Inflammatory macrophage (primary cell): ENCODE measurements around the gene KRTAP10-1.

Experiments
- DNase-seq, 2 donors: peaks; one replicate each; pipeline ENCODE4 v3.0.0-alpha.2; 2020 to 2022

KRTAP10-1 gene

DNA sequence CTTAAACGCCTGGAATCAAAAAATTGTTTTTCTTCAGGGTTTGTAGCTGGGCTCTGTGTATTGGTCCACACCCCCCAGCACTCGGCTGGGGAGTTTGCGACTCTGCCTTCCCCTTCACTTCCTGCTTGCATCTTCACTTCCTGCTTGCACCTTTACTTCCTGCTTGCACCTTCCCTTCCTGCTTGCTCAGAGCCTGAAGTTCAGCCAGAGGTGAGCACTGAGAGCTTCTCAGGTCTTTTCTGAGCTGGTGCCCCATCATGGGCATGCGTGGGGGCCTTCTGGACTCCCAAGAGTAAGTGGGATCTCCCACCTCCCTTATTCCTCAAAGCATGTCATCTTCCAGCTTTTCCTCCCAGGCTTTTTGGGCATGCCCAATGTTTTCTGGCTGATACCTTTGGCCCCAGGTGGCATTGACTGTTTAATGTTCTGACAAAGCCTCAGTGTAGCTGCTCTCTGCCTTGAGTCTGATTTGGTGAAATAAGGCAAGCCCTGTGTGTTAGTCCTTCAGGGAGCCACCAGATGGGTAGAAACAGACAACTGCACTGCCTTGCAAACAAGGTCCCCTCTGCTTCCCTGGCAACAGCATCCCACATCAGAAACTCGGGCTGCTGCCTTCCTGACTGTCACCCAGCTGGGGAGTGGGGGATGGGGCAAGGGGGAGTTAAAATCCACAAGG is 7.8 kb upstream of the KRTAP10-1 start:
- no peak for DNase-seq

GRCh38 chr21:44544566-44544965 is 4.6 kb upstream of the KRTAP10-1 start:
- DNase-seq, result no peak

GRCh38 chr21:44542716-44543115 is 2.7 kb upstream of the KRTAP10-1 start:
- no peak for DNase-seq

- DNase-seq, result no peak
These were observed 820 bp upstream of the KRTAP10-1 start for GRCh38 chr21:44540741-44541288.

DNA sequence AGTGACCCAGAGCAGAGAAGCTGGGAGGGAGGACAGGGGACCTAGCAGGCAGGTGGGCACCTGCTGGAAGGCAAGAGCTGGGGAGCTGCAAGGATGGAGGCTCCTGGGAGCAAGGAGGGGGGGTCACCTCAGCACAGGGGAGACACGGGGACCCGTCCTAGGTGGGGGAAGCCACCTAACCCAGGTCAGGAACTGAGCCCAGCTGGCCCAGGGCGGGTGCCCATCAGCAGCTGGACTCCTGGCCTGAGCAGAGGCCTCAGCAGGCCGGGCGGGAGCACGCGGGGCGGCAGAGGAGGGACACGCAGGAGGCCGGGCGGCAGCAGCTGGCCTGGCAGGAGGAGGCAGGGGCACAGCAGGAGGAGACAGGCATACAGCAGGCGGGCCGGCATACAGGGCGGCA is 949 bp downstream of the KRTAP10-1 start:
- DNase-seq, result no peak

- no peak for DNase-seq
These were observed 1.8 kb downstream of the KRTAP10-1 start for GRCh38 chr21:44537930-44538911.

DNA sequence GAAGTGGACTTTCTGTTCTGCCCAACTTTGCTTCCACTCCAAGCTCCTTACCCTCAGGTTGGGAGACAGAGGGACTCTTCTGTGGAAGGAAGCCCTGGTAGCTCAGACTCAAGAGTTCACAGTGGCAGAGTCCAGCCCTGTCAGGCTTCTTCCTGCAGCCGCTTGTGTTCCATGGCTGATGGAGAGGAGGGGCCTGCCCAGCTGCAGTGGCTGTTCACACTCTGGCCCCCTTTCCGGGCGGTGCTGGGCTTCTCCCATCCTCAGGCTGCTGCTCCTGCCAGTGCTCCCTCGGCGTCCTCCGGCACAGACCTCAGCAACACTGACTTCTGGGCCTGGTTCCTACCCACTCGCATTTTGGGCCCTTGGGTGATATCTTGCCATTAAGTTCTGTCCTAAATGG is 4.0 kb downstream of the KRTAP10-1 start:
- no peak for DNase-seq

- no peak for DNase-seq
These were observed 5.3 kb downstream of the KRTAP10-1 start for GRCh38 chr21:44534688-44535087.

DNA sequence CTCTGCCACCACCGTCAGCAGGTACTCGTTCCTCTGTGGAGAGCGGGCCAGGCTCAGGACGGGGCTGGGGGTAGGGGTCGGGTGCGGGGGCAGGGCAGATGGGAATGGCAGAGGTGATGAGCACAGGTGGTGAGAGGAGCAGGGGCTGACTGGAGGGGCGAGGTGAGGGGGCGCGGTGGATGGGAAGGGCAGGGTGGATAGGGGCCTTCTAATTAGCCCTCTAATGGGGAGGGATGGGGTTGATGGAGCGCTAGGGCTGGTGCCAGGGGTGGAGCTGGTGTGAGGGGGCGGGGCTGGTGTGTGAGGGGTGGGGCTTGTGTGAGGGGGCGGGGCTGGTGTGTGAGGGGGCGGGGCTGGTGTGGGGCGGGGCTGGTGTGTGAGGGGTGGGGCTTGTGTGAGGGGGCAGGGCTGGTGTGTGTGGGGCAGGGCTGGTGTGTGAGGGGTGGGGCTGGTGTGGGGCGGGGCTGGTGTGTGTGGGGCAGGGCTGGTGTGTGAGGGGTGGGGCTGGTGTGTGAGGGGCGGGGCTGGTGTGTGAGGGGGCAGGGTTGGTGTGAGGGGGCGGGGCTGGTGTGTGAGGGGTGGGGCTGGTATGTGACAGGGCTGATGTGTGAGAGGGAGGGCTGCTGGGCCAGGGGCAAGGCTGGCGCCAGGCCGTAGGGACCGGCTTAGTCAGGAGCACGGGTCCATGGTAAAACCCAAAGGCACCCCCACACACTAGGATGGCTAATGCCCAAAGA is 5.9 kb downstream of the KRTAP10-1 start:
- DNase-seq, result no peak

- no peak for DNase-seq
These were observed 6.7 kb downstream of the KRTAP10-1 start for GRCh38 chr21:44533121-44533890.

- no peak for DNase-seq
These were observed 7.3 kb downstream of the KRTAP10-1 start for GRCh38 chr21:44532712-44533111.

GRCh38 chr21:44531606-44532564 is 8.1 kb downstream of the KRTAP10-1 start:
- no peak for DNase-seq

DNA sequence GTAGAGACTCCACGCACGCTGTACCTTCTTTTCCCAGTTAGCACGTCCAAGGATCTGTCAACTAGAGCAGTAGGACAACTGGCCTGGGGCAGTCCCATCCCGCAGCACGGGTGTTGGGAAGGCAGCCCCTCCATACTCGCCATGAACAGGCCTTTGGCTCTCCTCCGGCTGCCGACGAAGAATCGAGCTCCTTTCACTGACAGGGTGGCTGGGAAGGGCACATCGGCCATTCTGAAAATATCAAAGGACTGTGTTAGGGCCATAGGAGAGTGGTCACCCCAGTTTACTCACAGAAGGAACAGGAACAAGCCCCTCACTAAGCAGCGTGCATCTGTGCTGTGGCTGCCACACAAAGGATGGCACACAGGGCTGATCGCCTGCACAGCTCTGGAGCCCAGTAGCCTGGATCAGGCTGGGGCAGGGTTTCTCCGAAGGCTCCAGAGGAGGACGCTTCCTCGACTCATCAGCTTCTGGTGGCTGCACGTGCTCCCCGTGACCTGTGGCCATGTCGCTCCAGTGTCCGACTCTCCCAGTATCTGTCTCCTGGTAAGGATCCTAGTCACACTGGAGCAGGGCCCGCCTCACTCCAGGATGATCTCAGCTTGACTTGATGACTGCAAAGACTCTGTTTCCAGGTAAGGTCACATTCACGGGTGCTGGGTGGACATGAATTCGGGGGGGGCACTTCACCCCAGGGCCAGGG is 8.9 kb downstream of the KRTAP10-1 start:
- DNase-seq, result no peak

DNA sequence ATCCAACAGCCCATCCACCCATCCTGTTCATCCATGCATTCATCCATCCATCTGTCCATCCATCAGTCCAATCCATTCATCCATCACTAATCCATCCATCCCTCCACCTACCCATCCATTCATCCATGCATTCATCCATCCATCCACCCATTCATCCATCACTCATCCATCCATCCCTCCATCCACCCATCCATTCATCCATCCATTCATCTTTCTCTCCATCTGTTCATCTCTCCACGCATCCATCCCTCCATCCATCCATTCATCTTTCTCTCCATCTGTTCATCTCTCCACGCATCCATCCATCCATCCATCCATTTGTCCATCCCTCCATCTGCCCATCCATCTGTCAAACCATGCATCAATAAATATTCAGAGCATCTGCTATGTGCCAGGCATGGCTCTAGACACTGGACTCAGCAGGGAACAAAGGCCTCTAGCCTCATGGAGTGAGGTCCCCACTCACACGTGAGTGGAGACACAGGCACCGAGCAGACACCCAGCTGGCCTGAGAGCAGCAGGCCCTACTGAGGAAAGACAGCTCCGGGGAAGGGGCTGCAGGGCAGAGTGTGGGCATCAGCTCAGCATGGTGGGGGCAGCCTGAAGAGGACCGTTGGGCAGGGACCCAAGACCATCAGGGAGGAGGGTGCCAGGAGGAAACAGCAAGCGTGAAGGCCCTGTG is 9.6 kb downstream of the KRTAP10-1 start:
- no peak for DNase-seq

DNA sequence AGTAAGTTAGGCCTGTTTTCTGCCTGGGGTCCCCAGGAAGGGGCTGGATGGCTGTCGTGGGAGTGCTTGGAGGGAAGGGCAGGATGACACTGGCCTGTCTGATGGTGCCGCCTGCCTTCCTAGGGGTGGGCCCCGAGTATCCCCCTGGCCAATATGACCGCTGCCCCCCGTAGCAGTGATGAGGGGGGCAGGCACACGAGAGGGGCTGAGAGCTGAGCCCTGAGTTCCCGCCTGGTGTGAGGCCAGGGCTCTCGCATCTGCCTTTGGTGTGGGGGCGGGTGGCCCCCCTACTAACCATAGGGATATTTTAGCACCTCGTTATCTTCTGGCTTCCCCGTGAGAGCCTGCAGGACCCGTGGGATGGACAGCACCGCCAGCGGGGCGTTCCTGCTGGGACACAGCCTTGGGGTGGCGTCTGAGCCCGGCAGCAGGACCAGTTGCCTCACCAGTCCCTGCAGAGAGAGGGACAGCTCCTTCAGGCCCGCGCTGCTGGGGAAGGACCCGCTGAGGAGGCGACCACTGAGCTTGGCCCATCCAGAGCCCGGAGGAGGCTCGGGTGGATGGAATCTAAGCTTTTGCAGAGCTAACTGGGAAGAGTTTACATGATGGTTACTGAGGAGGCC is 10.4 kb downstream of the KRTAP10-1 start:
- no peak for DNase-seq

GRCh38 chr21:44529011-44529421 is 11.0 kb downstream of the KRTAP10-1 start:
- no peak for DNase-seq

DNA sequence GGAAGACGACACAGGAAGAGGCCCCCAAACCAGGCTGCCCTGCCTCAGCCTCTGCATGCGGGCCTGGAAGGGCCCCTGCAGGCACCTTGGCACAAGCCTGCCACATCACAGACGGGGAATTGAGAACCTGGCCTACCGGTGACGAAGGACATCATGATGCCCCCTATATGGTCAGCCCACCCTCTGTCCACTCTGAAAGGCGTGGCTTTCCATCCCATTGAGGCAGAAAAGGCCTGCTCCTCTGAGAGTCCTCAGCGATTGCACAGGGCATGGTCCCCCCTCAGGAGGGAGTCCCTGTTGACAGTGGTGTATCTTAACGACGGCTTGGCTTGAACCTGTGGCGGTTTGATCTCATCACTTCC is 11.4 kb downstream of the KRTAP10-1 start:
- no peak for DNase-seq

DNA sequence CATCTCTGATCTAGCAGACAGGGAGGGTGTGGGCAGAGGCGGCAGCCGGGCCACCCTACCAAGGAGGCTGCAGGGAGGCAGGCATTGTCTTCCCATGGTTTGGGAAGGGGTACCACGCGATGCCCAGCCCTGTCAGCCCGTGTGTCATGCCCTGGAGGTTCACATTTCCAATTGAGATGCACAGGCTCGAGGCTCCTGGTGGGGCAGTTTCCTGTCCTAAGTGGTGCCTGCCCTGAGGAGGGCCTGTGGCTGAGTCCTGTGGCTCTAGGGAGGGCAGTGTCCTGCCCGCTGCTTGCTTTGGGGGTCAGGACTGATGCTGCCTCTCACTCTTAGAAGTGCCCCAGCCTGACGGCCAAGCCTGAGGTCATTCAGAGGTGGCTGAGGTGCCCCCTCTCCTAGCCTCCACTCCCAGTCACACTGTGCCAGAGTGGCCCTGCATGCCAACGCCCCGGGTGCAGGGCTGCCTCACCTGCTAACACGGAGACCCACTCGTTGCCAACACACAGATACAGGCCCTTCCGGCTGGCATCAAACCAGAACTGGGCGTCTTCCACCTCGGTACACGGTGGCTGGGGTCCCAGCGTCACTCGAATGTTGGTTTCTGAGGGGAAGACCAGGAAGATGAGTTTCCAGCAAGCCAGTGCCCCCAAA is 11.9 kb downstream of the KRTAP10-1 start:
- no peak for DNase-seq
